ENCODE data around the gene TMSB4X. TPM values are rescaled to one million over a fixed set of nuclear protein-coding genes. Genes with fewer than 3 reads are reported as not detected.

Gene TMSB4X
- total and polyA plus RNA-seq, 3 donors from 2014 or later: 384 to 1,448 (median 669) TPM

DNA sequence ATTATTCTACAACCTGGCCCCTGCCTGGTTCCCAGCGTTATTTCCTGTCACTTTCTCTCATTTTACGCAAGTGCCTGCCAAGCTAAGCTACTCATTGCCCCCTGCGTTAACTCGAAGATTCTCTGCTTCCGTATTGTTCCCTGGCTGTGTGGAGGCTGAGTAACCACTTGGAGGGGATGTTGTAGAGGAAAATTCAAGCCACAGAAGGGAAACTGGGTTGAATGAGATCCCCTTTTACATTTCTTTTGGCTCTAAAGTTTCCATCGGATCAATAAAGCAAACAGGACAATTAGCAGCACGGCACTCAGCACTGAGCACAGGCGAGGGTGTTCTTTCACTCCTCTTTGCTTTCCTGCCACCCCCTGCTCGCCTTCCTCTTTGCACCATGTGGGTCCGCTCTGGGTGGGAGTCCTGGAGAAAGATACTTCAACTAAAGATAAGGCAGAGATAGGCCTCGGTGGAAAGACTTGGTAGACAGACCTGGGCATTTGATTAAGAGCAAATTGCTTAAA lies 4.2 kb upstream of the TMSB4X start:
- Histone ChIP-seq H3K27me3 (no peaks in the 10 kb centered on the region), H3K36me3 (ENCODE audit: low read depth, missing control alignments) (no peaks in the 10 kb centered on the region), H3K9me3 (no peaks in the 10 kb centered on the region), H3K4me1 (no peaks in the 10 kb centered on the region), H3K4me3 (no peak overlapping the region), H3K27ac (peak overlapping the region; percentile 50 to 77)
- peak; percentile 20 to 29 (median 21) for TF ChIP-seq CTCF (IDR thresholded peaks at IDR 0.05)
- TF ChIP-seq POLR2A (IDR thresholded peaks at IDR 0.05): no peak
- intact Hi-C loops (cut with DNase I; ENCODE audit: low total_unique reads): loop anchor here (5.0 kb wide), 1 partner anchor 517 kb away; no protein-coding TSS in a partner anchor
- DNase-seq: peak; percentile 33
- WGBS, 2 donors: 26 to 35% methylated on average over 6 to 11 of the region's 11 CpGs

GRCh38 chrX:12971282-12972003 lies 3.5 kb upstream of the TMSB4X start:
- peak; percentile 20 for DNase-seq

GRCh38 chrX:12972243-12972642 lies 2.7 kb upstream of the TMSB4X start:
- H3K27me3 ChIP-seq: no peaks in the 10 kb centered on the region
- no peaks in the 10 kb centered on the region for H3K9me3 ChIP-seq
- no peak overlapping the region for H3K4me3 ChIP-seq
- intact Hi-C loops (cut with DNase I; ENCODE audit: low total_unique reads): loop anchor here (5.0 kb wide), 1 partner anchor 515 kb away; no protein-coding TSS in a partner anchor
- H3K4me1 ChIP-seq: no peaks in the 10 kb centered on the region
- H3K36me3 ChIP-seq (ENCODE audit: low read depth, missing control alignments): no peaks in the 10 kb centered on the region
- 68 to 82% methylated on average over 5 to 6 of the region's 6 CpGs for WGBS, 2 donors
- H3K27ac ChIP-seq: peak overlapping the region; percentile 50 to 77
- DNase-seq: no peak
- TF ChIP-seq CTCF (IDR thresholded peaks at IDR 0.05): no peak
- no peak for TF ChIP-seq POLR2A (IDR thresholded peaks at IDR 0.05)

More at GRCh38 chrX:12971282-12972003, 3.5 kb upstream of the TMSB4X start:
- peak overlapping the region; percentile 50 to 77 for H3K27ac ChIP-seq
- no peaks in the 10 kb centered on the region for H3K9me3 ChIP-seq
- TF ChIP-seq CTCF (IDR thresholded peaks at IDR 0.05) (no peak), POLR2A (IDR thresholded peaks at IDR 0.05) (no peak)
- intact Hi-C loops (cut with DNase I; ENCODE audit: low total_unique reads): loop anchor here (5.0 kb wide), 1 partner anchor 516 kb away; no protein-coding TSS in a partner anchor
- H3K4me1 ChIP-seq: no peaks in the 10 kb centered on the region
- WGBS, 2 donors: 39 to 42% methylated on average over 11 to 12 of the region's 12 CpGs
- H3K27me3 ChIP-seq: no peaks in the 10 kb centered on the region
- no peak overlapping the region for H3K4me3 ChIP-seq
- H3K36me3 ChIP-seq (ENCODE audit: low read depth, missing control alignments): no peaks in the 10 kb centered on the region

GRCh38 chrX:12972878-12973560 lies 1.9 kb upstream of the TMSB4X start:
- 49 to 51% methylated on average over 7 to 12 of the region's 12 CpGs for WGBS, 2 donors
- no peaks in the 10 kb centered on the region for H3K27me3 ChIP-seq
- DNase-seq: no peak
- H3K4me1 ChIP-seq: no peaks in the 10 kb centered on the region
- H3K4me3 ChIP-seq: no peak overlapping the region
- TF ChIP-seq POLR2A (IDR thresholded peaks at IDR 0.05) (no peak), CTCF (IDR thresholded peaks at IDR 0.05) (no peak)
- no peaks in the 10 kb centered on the region for H3K36me3 ChIP-seq (ENCODE audit: low read depth, missing control alignments)
- intact Hi-C loops (cut with DNase I; ENCODE audit: low total_unique reads): loop anchor here (5.0 kb wide), 1 partner anchor 514 kb away; no protein-coding TSS in a partner anchor
- peak overlapping the region; percentile 91 to 93 for H3K27ac ChIP-seq
- H3K9me3 ChIP-seq: no peaks in the 10 kb centered on the region

Data from testis (tissue), 3 donors.